SW480 (cell line): ENCODE data around the gene NTN4.
"Not testable (repeated sequence)": the region's sequence is repeated elsewhere in the genome, so short reads cannot be mapped to it uniquely, and the experiment has no call there.

Experiments
- DNase-seq: peaks from one replicate; pipeline ENCODE4 v3.0.0-alpha.2; 2016; ENCODE audit warnings: low spot score

The NTN4 gene

DNA sequence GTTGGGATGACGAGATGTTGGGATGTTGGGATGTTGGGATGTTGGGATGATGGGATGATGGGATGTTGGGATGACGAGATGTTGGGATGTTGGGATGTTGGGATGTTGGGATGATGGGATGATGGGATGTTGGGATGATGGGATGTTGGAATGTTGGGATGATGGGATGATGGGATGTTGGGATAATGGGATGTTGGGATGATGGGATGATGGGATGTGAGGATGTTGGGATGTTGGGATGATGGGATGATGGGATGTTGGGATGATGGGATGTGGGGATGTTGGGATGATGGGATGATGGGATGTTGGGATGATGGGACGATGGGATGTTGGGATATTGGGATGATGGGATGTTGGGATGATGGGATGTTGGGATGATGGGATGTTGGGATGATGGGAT is 135.9 kb downstream of the NTN4 start:
- not testable (repeated sequence) for DNase-seq

DNA sequence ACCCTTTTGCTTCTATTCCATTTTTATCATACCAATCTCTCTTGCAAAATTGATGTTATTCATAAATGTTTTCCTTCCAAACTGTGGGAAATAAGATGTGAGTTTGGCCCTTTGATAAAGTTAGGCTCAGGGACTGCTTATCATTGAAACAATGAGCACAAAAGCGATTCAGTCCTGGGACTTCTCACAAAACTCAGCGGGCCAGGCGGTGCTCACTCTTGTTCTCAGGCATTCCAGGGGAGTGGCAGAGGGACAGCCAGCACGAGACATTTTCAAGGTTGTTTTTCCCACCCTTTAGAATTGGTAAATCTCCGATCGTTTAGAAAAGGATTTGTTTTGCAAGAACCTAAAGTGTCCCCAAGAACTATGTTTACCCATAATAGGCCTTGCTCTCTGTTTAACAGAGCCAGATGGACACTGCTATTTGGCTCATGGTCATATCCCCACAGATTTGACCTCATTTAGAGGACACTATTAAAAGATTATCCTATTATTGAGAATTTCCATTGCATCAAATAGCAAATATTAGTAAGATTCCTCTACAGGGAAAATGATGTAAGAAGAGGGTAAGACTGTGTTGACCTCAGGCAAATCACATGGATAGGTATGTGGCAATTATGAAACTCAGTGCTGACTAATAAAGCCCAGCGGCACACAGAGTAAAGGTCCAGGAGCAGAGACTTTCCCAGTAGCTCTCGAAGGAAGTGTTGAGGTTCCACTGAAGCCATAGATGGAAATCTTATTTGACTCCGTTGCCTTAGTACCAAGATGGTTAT is 136.6 kb downstream of the NTN4 start:
- peak; percentile 49 for DNase-seq

DNA sequence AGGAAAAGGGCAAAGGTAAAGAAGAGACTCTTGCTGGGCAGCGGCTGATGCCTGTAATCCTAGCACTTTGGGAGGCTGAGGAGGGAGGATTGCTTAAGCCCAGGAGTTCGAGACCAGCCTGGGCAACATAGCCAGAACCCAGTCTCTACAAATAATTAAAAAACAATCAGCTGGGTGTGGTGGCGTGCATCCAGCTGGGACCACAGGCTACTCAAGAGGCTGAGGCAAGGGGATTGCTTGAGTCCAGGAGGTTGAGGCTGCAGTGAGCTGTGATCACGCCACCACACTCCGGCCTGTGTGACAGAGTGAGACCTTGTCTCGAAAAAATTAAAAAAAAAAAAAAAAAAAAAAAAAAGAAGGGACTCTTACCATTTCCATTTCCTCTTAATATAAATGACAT is 138.9 kb downstream of the NTN4 start:
- no peak for DNase-seq

DNA sequence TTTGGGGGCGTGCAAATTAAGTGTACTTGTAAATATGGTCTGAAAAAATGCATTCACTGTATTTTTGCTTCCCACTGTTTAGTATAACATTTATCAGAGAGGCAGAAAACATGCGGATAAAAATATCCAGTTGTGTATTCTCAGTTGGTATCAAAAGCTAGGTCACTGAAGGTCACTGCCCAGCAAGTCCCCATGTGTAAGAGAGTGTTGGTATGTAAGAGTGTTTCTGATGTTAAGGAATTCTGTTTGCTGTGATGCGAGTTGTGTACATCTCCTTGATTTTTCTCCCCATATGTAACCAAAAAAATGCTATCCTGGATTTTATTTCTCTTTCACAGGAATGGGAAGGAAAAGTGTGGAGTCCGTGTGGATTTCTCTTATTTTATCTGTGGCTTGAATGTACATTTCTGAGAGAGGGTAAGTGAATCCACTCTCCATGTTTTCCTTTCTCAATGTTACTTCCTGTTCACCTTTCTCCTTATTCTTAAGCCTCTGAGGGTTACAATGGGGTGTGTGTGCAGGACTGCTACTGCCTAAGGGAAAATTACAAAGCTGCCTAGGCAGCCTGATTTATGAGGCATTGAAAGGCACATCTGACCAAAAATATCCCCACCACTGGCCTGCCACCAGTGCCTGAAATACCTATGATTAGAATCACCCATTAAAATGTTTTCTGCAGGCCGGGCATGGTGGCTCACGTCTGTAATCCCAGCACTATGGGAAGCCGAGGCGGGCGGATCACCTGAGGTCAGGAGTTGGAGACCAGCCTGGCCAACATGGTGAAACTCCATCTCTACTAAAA is 141.4 kb downstream of the NTN4 start:
- DNase-seq = peak; percentile 30

DNA sequence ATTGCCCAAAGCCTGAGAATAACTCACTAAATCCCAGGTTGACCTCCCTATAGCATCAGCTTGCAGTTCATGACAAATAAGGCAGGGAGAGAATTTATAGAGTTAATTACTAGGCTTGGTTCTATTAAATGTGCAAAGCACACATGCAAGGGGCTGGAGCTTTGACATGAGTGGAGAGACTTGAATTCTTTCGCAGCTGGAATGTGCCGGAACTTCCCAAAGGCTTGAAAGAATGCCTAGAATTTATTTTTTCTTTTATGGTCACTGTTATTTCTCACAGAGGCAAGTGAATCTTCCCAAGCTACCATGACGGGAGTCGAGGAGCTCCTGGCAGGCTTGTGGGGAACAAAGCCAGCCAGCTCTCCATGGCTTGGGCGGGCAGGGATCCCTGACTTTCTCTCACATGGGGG is 143.8 kb downstream of the NTN4 start:
- no peak for DNase-seq

DNA sequence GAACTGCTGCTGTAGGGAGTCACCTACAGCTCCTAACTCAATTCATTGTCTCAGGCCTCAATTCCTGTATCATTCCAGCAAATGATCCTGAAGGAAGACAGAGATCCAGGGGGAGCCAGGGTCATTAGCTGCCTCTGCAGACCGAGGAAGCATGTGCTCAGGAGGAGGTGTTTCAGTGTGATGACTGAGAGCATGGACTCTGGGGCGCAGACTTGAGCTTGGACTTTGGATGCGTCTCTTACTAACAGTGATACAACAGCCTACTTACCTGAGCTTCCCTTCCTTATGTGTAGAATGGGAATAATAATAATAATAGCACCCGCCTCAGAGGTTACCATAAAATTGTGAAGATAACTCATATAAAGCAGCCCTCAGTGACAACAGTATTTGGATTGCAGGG is 147.3 kb downstream of the NTN4 start:
- DNase-seq = no peak

DNA sequence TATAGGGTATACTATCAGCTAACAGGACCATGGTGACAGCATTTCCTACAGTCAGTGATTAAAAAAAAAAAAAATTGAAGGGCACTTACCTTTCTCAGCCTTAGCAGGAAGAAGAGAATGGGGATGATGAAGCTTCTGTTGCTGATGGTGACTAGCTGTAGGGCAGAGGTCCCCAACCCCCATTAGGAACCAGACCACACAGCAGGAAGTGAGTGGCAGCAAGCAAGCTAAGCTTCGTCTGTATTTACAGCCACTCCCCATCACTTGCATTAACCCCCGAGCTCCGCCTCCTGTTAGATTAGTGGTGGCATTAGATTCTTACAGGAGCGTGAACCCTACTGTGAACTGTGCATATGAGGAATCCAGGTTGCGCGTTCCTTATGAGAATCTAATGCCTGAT is 148.0 kb downstream of the NTN4 start:
- DNase-seq = no peak

DNA sequence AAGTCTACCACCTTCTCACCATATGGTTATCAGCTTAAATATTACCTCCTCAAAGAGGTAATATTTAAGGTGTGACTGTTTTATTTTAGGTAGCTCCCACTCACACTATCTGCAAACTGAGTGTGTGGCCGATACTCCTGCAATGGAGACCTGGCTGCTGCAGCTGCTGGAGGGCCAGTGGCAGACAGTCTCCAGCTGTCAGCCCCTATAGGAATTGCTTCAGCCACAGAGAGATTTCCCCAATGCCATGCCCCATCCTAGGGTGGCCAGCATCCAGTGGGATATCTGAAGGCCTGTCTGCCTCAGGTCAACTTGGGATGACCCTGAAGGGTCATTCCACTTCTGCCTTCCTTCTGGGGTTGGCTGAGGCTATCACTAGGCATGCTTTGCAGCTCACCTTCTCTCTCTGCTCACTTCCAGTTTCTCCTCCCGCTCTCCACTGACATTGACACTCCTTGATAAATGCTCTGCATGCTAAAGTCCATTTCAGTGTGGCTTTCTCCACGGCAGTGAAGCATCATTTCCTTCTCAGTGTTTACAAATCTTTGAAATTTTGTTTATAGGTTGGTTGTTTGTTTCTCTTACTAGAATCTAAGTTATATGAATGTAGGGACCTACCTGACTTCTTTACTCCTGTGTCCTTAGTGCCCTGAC is 149.1 kb downstream of the NTN4 start:
- DNase-seq = no peak

DNA sequence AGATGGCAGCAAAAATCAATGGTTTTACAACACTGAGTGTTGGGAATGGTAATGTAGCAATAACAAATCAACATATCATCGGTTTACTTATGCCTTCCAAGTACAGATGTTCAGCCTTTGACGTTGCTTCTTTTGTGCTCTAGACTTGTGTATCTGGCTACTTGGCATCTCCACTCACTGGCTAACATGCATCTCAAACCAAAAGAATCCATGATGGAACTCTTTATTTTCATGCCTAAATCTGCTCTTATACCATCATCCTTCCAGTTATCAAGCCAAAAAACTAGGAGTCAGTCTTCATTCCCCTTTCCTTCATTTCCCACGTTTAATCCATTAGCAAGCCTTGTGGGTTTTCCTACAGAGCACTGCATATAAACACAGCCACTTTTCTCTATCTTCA is 150.0 kb downstream of the NTN4 start:
- no peak for DNase-seq

DNA sequence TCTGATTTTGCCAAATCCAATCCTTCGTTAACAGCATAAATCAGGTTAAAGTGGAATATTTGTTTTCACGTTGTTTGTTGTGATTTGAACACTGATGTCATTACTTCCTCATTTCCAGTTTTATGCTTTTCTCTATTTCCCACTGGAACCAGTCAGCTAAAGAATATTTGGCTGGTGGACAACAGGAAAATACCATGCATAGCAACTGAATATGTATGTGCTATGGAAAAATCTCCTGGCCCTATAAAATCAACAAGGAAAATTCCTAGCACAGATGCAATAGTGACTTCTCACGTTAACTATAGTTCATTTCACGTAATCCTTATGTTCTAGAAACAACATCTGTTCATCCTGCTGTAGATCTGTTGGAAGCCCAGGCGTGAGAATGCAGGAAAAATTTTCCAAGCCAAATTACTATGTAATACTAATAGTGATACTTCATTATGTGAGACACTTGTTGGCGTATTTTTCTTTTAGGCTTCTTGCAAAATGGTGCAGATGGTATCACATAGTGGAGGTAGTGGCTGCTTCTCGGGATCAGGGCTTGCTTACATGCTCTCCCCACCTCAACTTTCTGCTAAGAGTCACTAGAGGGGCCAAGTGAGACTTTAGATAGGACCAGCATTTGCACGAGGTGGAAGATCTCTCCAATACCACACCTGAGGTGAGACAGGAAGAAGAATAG is 153.0 kb downstream of the NTN4 start:
- no peak for DNase-seq

DNA sequence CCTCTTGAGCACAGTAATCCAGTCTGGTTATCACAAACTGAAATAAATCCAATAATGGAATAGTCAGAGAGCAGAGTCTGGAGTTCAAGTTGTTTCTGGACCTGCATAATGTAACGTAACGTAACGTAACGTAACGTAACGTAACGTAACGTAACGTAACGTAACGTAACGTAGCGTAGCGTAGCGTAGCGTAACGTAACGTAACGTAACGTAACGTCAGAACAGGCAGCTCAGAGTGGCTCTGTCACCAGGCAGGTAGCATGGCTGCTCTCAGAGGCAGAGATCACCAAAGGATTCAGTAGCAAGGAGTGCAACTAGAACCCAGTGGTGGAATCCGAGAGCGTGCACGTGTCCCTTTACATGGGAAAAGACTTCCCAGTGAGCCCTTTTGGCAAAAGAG is 153.6 kb downstream of the NTN4 start:
- no peak for DNase-seq

DNA sequence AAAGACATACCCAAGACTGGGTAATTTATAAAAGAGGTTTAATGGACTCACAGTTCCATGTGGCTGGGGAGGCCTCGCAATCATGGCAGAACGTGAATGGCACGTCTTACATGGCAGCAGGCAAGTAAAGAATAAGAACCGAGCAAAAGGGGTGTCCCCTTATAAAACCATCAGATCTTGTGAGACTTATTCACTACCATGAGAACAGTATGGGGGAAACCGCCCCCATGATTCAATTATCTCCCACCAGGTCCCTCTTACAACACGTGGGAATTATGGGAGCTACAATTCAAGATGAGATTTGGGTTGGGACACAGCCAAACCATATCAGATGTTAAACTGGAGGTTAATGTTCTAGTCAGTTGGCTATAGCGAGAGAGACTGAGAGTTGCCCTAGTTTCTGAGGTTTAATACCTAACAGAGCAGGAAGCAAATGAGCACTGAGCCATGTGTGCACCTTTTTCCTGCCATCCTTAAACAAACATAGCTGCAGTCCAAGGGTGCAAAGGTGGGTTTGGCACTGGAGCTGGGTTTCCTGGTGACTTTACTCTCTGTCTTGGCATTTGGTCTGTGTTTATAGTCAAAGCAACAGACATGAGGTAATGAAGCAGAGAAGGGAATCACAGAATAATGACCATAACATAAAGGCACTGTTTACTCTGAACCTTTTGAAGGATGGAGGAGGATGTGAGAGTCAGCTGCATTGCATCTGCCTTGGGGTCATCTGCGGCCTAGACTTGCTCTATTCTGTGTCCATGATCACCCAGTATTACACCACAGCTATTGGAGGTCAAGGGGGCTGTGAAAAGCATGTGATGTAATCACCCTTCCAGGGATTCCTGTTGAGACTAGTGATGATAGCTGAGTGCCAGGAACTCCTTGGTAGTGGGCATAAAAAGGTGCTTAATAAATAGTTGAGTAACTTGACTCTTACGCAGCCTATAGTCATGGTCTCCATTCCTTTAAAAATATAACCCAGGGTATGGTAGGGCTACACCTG is 155.6 kb downstream of the NTN4 start:
- DNase-seq = no peak

DNA sequence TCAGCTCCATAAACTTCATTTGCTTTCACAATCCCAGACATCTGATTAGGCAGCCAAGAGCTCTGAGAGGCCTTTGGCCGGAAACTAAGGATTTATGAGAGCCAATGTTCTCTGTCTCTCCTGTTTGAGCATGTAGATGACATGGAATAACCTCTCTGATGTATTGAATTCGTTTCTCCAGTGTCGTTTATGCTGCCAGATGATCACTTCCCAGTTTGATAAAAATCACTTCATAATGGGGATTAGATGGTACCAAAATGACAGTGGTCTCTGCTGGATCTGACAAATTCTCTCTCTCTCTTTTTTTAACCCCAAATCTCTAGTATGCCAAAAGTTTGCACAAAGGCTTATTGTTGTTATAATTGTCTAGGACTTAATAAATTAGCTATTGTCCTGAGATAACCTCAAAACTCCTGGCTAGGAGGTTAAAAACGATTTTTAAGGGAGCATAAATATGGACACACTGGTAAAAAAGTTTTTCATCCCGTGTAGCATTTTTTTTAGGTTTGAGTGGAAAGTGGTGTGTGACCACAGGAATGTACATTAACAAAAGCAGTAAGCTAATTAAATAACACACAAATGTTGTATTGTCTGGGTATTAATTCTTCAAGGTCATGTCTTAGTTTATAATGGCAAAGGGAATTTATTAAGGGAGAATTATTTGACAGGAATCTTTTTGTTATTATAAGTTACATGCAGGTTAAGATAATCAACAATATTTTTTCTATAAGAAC is 156.7 kb downstream of the NTN4 start:
- no peak for DNase-seq

DNA sequence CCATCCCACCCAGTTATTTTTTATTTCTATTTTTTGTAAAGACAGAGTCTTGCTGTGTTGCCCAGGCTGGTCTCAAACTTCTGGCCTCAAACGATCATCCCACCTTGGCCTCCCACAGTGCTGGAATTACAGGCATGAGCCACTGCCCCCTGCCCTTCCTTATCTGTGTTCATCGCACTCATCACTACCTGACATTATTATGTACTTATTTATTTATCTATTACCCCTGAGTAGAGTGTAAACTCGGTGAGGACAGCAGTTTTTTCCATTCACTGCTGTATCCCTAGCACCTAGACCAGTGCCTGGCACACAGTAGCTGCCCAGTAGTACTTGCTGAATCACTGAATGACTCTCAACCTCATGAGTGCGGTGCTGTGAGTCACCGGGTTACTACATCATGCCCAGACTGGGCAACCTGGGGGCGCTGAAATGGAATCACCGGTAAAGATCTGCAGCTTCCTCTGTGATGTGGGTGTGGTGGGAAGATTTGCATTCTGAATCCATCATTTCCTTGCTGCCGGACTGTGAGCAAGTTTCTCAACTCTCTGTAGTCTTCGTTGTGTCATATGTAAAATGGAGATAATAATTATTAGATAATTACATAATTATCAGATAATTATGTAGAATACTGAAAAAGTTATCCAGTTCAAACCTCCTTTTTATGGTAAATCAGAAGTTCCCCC is 157.4 kb downstream of the NTN4 start:
- peak; percentile 77 for DNase-seq

DNA sequence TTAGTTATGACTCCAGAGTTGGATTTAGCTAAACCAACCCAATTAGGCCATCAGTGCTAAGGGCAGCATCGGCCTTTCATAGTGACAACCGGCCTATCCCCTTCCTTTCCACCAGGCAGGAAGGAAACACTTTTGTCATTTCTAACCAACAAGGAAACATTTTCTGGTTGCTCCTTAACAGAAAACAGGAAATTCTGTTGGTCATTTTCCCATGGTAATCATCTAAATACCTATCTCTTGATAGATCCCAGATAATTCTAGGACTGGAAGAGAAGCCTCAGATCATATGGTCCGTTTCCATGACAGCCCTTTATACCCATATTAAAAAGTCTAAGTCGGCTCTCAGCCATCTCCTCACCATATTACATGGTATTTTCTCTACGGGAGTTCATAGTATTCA is 160.1 kb downstream of the NTN4 start:
- no peak for DNase-seq

DNA sequence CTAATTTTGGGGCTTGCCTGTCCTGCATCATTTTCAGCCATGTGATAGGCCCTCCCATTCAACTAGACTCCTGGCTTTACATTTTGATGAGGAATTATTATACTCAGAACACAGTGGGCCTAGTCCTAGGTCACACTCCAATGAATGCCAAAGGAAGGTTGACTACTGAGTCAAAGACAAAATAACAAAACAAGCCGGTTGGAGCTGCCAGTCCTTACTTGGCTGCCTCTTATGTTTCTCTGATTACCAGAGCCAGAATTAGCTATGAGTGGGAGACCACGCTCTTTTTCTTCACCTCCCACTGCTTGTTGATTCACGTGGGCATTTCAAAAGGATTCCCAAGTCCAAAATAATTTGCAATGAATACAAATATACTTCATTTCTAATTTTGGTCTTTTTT is 161.2 kb downstream of the NTN4 start:
- no peak for DNase-seq

DNA sequence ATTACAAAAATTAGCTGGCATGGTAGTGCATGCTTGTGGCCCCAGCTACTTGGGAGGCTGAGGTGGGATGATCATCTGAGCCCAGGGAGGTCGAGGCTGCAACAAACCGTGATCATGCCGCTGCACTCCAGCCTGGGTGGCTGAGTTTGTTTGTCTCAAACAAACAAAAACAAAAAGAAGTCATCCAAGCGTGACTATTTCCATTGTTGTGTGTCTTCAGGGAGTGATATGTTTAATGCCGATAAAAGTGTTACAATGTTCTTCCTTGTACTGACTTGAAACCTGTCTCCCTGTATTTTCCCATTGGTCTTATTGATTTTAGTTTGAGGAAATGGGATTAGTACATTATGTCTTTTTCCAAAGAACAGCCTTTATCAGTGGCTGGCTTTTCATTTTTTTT is 163.7 kb downstream of the NTN4 start:
- no peak for DNase-seq

DNA sequence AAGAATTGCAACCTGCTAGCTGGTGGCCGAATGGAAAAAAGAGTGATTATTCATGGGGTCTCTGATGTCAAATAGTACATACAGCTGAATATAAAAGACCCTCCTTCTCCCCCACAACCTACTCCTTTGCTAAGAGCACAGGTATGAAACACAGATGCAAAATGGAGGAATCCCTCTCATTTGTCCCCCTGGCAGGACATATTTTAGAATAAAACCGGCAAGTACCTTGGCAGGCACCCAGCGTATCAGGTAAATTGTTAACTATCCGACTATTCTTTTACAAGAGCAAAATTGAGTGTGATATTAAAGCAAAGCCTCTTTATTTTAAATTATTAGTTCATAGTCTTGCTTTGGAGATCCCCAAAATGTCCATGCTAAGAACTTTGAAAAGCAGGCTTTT is 165.6 kb downstream of the NTN4 start:
- no peak for DNase-seq

DNA sequence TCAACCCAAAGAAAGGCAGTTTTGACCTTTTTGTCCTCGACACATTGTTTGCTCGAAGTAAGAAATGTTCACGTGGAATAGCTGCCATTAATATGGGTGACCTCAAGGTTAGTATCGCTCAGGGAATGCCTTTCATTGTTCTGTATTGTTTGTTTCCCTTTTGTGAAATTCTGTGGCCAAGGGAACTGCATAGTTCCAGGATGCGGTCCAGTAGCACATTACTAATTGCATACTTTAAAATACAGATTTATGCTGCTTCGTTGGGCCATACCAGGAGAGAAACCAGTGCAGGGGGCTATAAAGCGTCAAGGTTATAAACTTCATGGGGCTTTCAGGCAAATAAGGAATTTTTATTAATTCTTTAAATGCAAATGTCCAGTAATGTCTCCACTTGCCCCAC is 166.0 kb downstream of the NTN4 start:
- DNase-seq = no peak
